ENCODE data around the gene CIB4. TPM values are rescaled to one million over a fixed set of nuclear protein-coding genes. Genes with fewer than 3 reads are reported as not detected.

Gene CIB4
- total RNA-seq, 1 donor from 2014 or later, result not detected

- DNase-seq (ENCODE audit: low read depth), result no peak
Measured at GRCh38 chr2:26609205-26609631, 31.9 kb downstream of the CIB4 start.

DNA sequence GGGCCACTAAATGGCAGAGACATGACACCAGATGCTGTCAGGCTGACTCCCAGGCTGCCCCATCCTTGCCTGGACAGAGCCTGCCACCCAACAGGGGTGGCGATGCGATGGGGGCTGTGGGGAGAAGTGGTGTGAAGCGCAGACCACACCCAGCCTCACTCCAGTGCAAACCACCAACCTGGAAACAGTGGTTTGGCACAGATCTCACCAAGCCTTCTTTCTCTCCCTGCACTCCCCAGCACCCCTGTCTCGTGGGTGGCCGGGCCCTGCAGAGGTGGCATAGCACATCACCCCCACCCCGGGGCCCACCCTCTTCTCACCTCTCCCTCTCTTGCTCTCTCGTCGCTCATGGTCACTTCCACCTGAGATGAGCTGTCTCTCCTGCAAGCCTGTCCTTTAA is 32.6 kb downstream of the CIB4 start:
- DNase-seq (ENCODE audit: low read depth), result no peak

DNA sequence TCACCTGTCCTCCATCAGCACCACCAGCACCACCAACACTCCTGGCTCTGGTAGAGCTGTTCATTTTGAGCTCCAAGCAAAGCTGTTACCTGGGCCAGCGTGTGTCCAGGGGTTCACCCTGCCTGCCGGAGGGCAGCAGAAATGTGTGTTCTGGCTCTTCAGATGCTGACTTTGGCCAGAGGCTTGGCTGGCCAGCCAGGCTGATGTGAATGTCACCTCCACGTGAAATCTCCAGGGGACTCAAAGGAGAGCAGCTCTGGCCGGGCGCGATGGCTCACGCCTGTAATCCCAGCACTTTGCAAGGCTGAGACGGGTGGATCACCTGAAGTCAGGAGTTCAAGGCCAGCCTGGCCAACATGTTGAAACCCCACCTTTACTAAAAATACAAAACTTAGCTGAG is 33.5 kb downstream of the CIB4 start:
- DNase-seq (ENCODE audit: low read depth), result no peak

- DNase-seq (ENCODE audit: low read depth), result peak; percentile 48
Measured at GRCh38 chr2:26606847-26607190, 34.3 kb downstream of the CIB4 start.

- DNase-seq (ENCODE audit: low read depth), result no peak
Measured at GRCh38 chr2:26605999-26606846, 34.9 kb downstream of the CIB4 start.

GRCh38 chr2:26605195-26605998 is 35.8 kb downstream of the CIB4 start:
- peak; percentile 60 for DNase-seq (ENCODE audit: low read depth)

DNA sequence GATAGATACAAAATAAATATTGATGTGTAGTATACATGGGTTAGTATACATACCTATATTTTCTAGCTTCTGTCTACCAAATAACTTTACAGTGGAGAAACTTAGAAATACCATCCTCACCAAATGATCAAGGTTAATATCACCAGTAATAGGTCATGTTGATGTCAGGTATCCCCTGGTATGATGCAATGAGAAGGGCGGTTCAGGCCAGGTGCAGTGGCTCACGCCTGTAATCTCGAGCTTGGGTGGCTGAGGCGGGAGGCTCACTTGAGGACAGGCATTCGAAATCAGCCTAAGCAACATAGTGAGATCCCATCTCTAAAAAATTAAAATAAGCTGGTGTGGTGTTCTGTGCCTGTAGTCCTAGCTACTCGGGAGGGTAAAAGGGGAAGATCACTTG is 38.6 kb downstream of the CIB4 start:
- no peak for DNase-seq (ENCODE audit: low read depth)

- no peak for DNase-seq (ENCODE audit: low read depth)
Measured at GRCh38 chr2:26599387-26599786, 41.8 kb downstream of the CIB4 start.

DNA sequence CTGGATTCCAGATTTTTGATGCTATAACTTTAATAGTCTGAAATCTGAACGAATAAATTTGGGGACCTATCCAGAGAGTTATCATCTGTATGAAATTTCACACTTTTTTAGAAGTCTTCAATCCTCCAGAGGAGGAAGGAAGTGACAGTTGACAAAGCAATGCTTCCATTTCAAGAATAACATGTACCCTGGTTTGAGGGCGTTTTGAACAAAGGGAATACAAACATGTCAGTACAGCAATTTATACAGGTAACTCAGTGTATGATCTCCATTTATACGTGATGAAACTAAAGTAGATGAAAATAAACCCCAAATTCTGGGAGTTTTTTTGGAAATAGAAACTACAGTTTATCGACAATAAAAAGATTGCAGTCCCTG is 42.2 kb downstream of the CIB4 start:
- DNase-seq (ENCODE audit: low read depth), result no peak

GRCh38 chr2:26598336-26598995 is 42.7 kb downstream of the CIB4 start:
- peak; percentile 25 for DNase-seq (ENCODE audit: low read depth)

- DNase-seq (ENCODE audit: low read depth), result no peak
Measured at GRCh38 chr2:26597197-26597596, 44.0 kb downstream of the CIB4 start.

DNA sequence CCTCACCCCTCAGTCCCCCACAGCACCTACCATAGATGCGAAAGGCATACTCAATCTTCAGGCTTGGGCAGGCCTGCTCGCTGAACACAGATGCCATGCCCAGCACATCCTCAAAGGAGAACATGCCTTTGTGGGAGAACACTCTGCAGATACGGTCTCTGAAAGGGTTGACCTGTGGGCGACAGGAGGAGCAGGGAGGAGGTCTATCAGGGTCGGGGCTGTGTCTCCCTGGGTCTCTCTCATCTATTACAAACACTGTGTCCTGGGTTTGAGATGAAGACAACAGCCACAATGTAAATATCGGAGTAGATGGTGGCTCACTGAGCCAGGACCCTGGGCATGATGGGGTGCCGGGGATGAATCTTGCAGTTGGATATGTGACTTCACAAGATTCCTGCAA is 46.0 kb downstream of the CIB4 start:
- DNase-seq (ENCODE audit: low read depth), result no peak

DNA sequence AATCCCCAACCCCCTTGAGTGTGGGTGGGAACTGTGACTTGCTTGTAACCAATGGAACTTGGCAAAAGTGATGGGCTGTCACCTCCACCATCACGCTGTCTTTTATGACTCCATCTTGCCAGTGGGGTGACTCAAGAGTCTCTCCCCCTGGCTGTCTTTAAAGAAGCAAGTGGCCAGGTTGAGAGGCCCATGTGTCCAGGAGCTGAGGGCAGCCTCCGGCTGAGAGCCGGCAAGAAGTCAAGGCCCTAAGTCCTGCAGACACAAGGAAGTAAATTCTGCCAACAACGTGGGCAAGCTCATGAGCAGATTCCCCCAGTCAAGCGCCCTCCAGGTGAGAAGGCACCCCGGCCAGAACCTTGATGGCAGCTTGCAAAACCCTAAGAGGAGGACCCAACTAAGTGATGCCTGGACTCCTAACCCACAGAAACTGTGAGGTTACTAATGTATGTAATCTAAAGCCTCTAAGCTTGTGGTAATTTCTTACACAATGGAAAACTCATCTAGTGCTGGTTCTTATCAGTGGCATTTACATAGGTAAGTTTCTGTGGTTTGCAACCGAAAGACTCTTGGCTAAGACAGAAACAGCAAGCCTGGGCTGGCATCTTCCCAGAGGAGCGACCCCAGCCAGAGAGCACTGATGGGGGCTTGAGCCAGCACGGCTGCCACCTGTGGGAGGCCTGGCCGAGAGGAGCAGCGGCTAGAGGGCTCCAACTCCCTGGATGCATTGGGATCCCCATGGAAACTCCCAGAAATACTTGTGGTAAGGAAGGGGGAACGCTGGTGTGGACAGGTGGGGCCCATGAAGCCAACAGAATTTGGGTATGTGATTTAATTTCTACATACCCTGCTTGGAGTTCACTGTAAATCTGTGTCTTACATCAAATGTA is 49.3 kb downstream of the CIB4 start:
- no peak for DNase-seq (ENCODE audit: low read depth)

DNA sequence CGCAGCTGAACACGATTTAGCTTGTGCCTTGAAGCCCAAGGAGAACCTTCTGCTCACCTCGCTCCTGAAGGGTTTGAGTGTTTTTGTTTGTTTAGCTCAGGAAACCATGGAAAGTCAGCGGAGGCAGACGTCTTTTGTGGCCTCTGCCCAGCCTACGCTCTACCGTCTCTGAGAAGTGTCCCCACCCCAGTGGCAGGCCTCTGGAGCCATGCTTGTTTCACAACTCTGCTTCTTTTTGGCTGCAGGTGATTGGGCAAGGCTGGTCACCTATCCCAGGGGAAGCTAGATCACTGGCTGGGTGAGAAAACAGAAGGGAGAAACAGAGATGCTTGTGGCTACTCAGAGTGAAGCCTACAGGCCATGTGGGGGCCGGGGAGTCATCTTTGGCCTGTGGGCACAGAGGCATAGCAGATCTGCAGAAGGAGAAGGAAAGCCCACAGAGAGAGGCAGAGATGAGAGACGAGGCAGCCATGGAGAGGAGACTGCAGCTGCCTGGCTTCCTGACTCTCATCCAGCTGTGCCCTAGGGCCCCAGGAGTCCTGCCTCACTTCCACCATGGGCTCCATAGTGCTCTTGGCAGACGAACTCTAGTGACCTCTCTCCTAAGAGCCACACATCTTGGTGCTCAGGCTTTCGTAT is 50.1 kb downstream of the CIB4 start:
- DNase-seq (ENCODE audit: low read depth), result no peak

DNA sequence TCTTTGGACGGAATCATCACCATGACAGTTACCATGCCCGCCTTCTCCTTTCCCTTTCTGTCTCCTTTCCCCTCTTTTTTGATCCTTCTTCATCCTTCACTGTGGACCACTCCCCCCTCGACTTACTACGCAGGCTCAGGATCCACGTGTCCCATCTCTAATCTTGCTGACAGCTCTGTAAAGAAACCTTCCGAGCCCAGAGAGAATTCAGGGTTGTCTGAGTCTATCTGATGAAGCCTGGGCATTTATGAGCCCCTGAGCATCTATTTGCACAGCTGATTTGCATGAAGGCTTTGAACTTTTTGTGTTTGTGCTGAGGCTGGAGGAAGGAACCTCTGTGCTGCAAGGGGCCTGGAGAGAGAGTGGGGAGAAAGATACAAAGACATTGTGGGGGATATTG is 50.7 kb downstream of the CIB4 start:
- no peak for DNase-seq (ENCODE audit: low read depth)

DNA sequence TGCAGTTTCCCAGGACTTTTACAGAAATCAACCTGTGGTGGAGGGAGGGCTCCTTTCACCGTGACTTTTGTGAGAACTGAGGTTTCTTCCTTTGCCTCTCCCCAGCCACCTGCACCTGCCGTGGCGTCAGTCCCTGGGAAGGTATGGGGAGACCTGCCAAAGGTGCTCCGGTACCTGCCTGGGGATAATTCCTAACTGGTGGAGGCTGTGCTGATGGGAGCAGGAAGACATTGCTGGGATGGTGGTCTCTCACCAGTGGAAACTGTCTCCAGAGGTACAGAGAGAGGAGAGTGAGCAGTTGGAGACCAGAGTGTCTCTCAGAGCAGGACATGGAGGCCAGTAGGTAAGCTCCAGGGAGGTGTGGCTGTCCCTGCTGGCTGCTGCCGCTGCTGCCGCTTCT is 52.6 kb downstream of the CIB4 start:
- DNase-seq (ENCODE audit: low read depth), result no peak

GRCh38 chr2:26587994-26588393 is 53.2 kb downstream of the CIB4 start:
- no peak for DNase-seq (ENCODE audit: low read depth)

DNA sequence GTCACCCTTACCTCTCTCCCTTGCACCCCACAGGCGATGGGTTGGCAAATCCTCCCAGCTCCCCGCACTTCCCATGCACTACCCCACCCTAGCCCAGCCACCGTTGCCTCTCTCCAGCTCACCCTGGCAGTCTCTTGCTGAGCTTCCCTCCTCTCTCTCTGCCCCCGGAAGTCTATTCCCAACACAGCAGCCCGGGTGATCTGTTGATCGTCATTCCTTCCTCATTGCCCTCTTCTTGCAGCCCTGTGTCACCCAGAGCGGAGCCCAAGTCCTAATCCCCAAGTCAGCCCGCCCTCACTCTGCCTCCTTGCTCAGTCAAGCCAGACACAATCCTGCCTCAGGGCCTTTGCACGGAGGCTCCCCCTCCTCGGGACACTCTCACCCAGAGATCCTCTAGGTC is 55.2 kb downstream of the CIB4 start:
- no peak for DNase-seq (ENCODE audit: low read depth)

- no peak for DNase-seq (ENCODE audit: low read depth)
Measured at GRCh38 chr2:26585100-26585499, 56.1 kb downstream of the CIB4 start.

DNA sequence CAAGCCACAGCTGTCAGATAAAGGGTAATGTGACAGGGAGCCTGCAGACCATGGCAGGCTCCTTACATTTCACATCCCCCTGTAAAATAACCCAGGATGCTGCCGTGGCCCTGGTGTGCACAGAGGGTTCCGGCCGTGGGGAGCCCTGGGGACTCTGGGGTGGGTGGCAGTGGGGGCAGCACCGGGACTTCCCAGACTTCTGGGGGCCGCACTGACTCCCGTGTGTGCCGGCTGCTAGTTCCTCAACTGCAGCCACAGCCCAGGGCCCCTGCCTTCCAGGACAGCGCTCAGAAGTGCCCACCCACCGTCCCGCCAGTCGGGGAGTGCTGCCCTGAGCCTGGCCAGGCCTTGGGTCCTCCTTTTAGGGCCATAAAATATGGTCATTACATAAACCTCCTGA is 56.5 kb downstream of the CIB4 start:
- DNase-seq (ENCODE audit: low read depth), result no peak

- DNase-seq (ENCODE audit: low read depth), result no peak
Measured at GRCh38 chr2:26584191-26584590, 57.0 kb downstream of the CIB4 start.
